H9 (cell line): ENCODE results near the gene PIGL. TPM values are rescaled to one million over a fixed set of nuclear protein-coding genes. Genes with fewer than 3 reads are reported as not detected.

Experiments used
- DNase-seq: peaks from one replicate; pipeline ENCODE4 v3.0.0-alpha.2; 2017
- H2AFZ ChIP-seq: one replicate; pipeline ENCODE4 v1.6.1; 2013; ENCODE audit warnings: mild to moderate bottlenecking, low read length, control low read depth, moderate library complexity
- H2AK5ac ChIP-seq: 2 replicates; pipeline ENCODE4 v1.6.1; 2013; ENCODE audit warnings: low read length, control low read depth, mixed read lengths; ENCODE audit not compliant: insufficient read length
- H2BK120ac ChIP-seq: one replicate; pipeline ENCODE4 v1.6.1; 2013; ENCODE audit warnings: low read depth, mild to moderate bottlenecking, low read length, control low read depth, inconsistent platforms; ENCODE audit not compliant: poor library complexity, severe bottlenecking
- H2BK12ac ChIP-seq: 2 replicates; pipeline ENCODE4 v1.6.1; 2013; ENCODE audit warnings: low read length, control low read depth, mixed read lengths, low read depth; ENCODE audit not compliant: insufficient read length
- H2BK15ac ChIP-seq: 2 replicates; pipeline ENCODE4 v1.6.1; 2013; ENCODE audit warnings: low read depth, low read length, control low read depth
- H2BK20ac ChIP-seq: one replicate; pipeline ENCODE4 v1.6.1; 2013; ENCODE audit warnings: low read depth, mild to moderate bottlenecking, low read length, control low read depth, inconsistent platforms; ENCODE audit not compliant: poor library complexity, severe bottlenecking
- H2BK5ac ChIP-seq: 2 replicates; pipeline ENCODE4 v1.6.1; 2013; ENCODE audit warnings: low read length, control low read depth, mixed read lengths; ENCODE audit not compliant: insufficient read length
- H3K14ac ChIP-seq: 2 replicates; pipeline ENCODE4 v1.6.1; 2013; ENCODE audit warnings: low read length, control low read depth; ENCODE audit not compliant: insufficient read depth
- H3K18ac ChIP-seq: 2 replicates; pipeline ENCODE4 v1.6.1; 2013; ENCODE audit warnings: low read depth, mild to moderate bottlenecking, mixed read lengths, low read length, control low read depth; ENCODE audit not compliant: insufficient read length
- H3K23ac ChIP-seq: 2 replicates; pipeline ENCODE4 v1.6.1; 2013; ENCODE audit warnings: low read length, control low read depth, mixed read lengths, low read depth; ENCODE audit not compliant: insufficient read length
- H3K23me2 ChIP-seq: 2 replicates; pipeline ENCODE4 v1.6.1; 2013; ENCODE audit warnings: low read depth, mild to moderate bottlenecking, mixed read lengths, low read length, control low read depth; ENCODE audit not compliant: insufficient read length, poor library complexity, severe bottlenecking
- H3K27ac ChIP-seq: 2 replicates; pipeline ENCODE4 v1.5.1; 2013; ENCODE audit warnings: low read length, control low read depth, mixed read lengths, low read depth; ENCODE audit not compliant: insufficient read length
- H3K27me3 ChIP-seq: 2 replicates; pipeline ENCODE4 v1.6.1; 2013; ENCODE audit warnings: low read length, control low read depth, inconsistent platforms; ENCODE audit not compliant: insufficient read depth
- H3K4ac ChIP-seq: 2 replicates; pipeline ENCODE4 v1.6.1; 2013; ENCODE audit warnings: low read depth, mild to moderate bottlenecking, control low read depth, inconsistent platforms, low read length, moderate library complexity
- H3K4me1 ChIP-seq: 2 replicates; pipeline ENCODE4 v1.6.1; 2013; ENCODE audit warnings: low read length, control low read depth, inconsistent platforms; ENCODE audit not compliant: insufficient read depth
- H3K4me2 ChIP-seq: 2 replicates; pipeline ENCODE4 v1.6.1; 2013; ENCODE audit warnings: low read length, control low read depth, mixed read lengths; ENCODE audit not compliant: insufficient read length, insufficient read depth
- H3K56ac ChIP-seq: 2 replicates; pipeline ENCODE4 v1.6.1; 2013; ENCODE audit warnings: low read depth, mild to moderate bottlenecking, mixed read lengths, low read length, control low read depth; ENCODE audit not compliant: insufficient read length
- H3K79me1 ChIP-seq: 2 replicates; pipeline ENCODE4 v1.6.1; 2013; ENCODE audit warnings: low read depth, mild to moderate bottlenecking, moderate library complexity, low read length, control low read depth, inconsistent platforms; ENCODE audit not compliant: insufficient read depth, poor library complexity, severe bottlenecking
- H3K79me2 ChIP-seq: 2 replicates; pipeline ENCODE4 v1.6.1; 2013; ENCODE audit warnings: low read length, control low read depth, inconsistent platforms; ENCODE audit not compliant: insufficient read depth
- H3K9ac ChIP-seq: 2 replicates; pipeline ENCODE4 v1.6.1; 2013; ENCODE audit warnings: low read length, control low read depth, mixed read lengths; ENCODE audit not compliant: insufficient read length; ENCODE audit errors: extremely low read depth
- H3K9me3 ChIP-seq: one replicate; pipeline ENCODE4 v1.6.1; 2013; ENCODE audit warnings: low read depth, low read length, inconsistent platforms; ENCODE audit not compliant: control insufficient read depth
- H3T11ph ChIP-seq: one replicate; pipeline ENCODE4 v1.6.1; 2013; ENCODE audit warnings: mild to moderate bottlenecking, low read length, control low read depth, inconsistent platforms
- H4K20me1 ChIP-seq: one replicate; pipeline ENCODE4 v1.6.1; 2013; ENCODE audit not compliant: control insufficient read depth, insufficient read length, insufficient read depth
- H4K5ac ChIP-seq: 2 replicates; pipeline ENCODE4 v1.6.1; 2013; ENCODE audit warnings: low read depth, mild to moderate bottlenecking, mixed read lengths, low read length, control low read depth; ENCODE audit not compliant: insufficient read length
- H4K8ac ChIP-seq: replicated peaks from 2 replicates; pipeline ENCODE4 v1.6.1; 2013; ENCODE audit warnings: low read length, control low read depth, mixed read lengths, low read depth; ENCODE audit not compliant: insufficient read length
- H4K91ac ChIP-seq: 2 replicates; pipeline ENCODE4 v1.6.1; 2013; ENCODE audit warnings: low read depth, mild to moderate bottlenecking, moderate library complexity, mixed read lengths, low read length, control low read depth; ENCODE audit not compliant: insufficient read length
- H3K27ac Mint-ChIP-seq, 3 experiments: 2 replicates in 2 of 3; 3 replicates in 1 of 3; pipeline ENCODE4 v1.8.0; 2020 to 2021; ENCODE audit warnings: mixed read lengths in 3 of 3, mild to moderate bottlenecking in 1 of 3, moderate library complexity in 1 of 3
- H3K27me3 Mint-ChIP-seq: 2 replicates; pipeline ENCODE4 v1.8.0; 2021; ENCODE audit warnings: low read depth, mild to moderate bottlenecking, moderate library complexity, mixed read lengths
- H3K36me3 Mint-ChIP-seq, 3 experiments: 2 replicates in 2 of 3; 3 replicates in 1 of 3; pipeline ENCODE4 v1.8.0; 2020 to 2021; ENCODE audit warnings: low read depth in 3 of 3, mixed read lengths in 3 of 3; ENCODE audit not compliant: insufficient read depth in 1 of 3
- H3K4me1 Mint-ChIP-seq, 2 experiments: 2 replicates each; pipeline ENCODE4 v1.8.0; 2020; ENCODE audit warnings: mixed read lengths in 2 of 2
- H3K4me3 Mint-ChIP-seq, 2 experiments: 2 replicates in 1 of 2; 3 replicates in 1 of 2; pipeline ENCODE4 v1.8.0; 2020 to 2021; ENCODE audit warnings: mild to moderate bottlenecking in 2 of 2, mixed read lengths in 2 of 2, moderate library complexity in 1 of 2
- H3K9me3 Mint-ChIP-seq, 2 experiments: 2 replicates in 1 of 2; 3 replicates in 1 of 2; pipeline ENCODE4 v1.8.0; 2020; ENCODE audit warnings: mild to moderate bottlenecking in 2 of 2, mixed read lengths in 2 of 2, moderate library complexity in 1 of 2
- CTCF ChIP-seq: fragments of 200-600 bp; sonication (generic); conservative IDR thresholded peaks from 3 replicates; pipeline ENCODE4 v1.8.0; 2021; ENCODE audit warnings: antibody characterized with exemption, mild to moderate bottlenecking
- WGBS: extraction: QIAGEN DNeasy Blood & Tissue Kit; methylation state at CpG from one replicate; pipeline ENCODE4 v1.1.7; 2013; ENCODE audit warnings: missing lambda C conversion rate, low lambda C conversion rate, mixed read lengths; ENCODE audit not compliant: insufficient read length; ENCODE audit errors: extremely low coverage; 5-methylcytosine and 5-hydroxymethylcytosine counted together
- total RNA-seq: library from RNA; stranded (reverse); gene quantifications from 2 replicates; pipeline ENCODE4 v1.2.1, GENCODE V29; 2021

The PIGL gene
- total RNA-seq, 1 experiment from 2014 or later: 21.6 TPM

- Histone ChIP-seq H3K23me2 (no peaks in the 10 kb centered on the region), H3K79me1 (no peaks in the 10 kb centered on the region), H4K5ac (no peak overlapping the region), H2AK5ac (no peak overlapping the region), H2BK20ac (no peak overlapping the region), H3K14ac (no peak overlapping the region), H3K27ac (no peak overlapping the region), H2BK5ac (no peak overlapping the region), H2BK12ac (no peak overlapping the region), H2BK120ac (no peak overlapping the region), H4K91ac (no peak overlapping the region), H3K56ac (no peak overlapping the region), H3K18ac (no peak overlapping the region), H3K23ac (no peak overlapping the region), H4K20me1 (no peaks in the 10 kb centered on the region), H3K4me2 (no peak overlapping the region), H3K4me1 (no peaks in the 10 kb centered on the region), H3T11ph (no peak overlapping the region), H2BK15ac (no peak overlapping the region), H3K27me3 (no peaks in the 10 kb centered on the region), H3K4ac (no peak overlapping the region), H3K79me2 (no peaks in the 10 kb centered on the region), H3K9ac (no peak overlapping the region), H2AFZ (no peak overlapping the region), H3K9me3 (no peaks in the 10 kb centered on the region), H4K8ac (no peak overlapping the region)
- Mint-ChIP-seq H3K27ac (no peak overlapping the region), H3K36me3 (peaks cover 12 to 20% (median 15%) of the 10 kb centered on the region in 3 experiments; a peak in 6 of 7 replicates), H3K4me3 (no peak overlapping the region), H3K9me3 (no peaks in the 10 kb centered on the region; a peak in 1 of 5 replicates), H3K4me1 (0 out of 4 replicates have a peak, but pooled peaks cover 0 to 1% of the 10 kb centered on the region in 2 experiments), H3K27me3 (no peaks in the 10 kb centered on the region)
- no CpG with 5 or more reads among the region's 3 CpGs for WGBS
- no peak for DNase-seq
- TF ChIP-seq CTCF: no peak
Observed at GRCh38 chr17:16338391-16338790, 121.4 kb downstream of the PIGL start.
